H1 (cell line): ENCODE data around the gene INHA. TPM values are rescaled to one million over a fixed set of nuclear protein-coding genes. Genes with fewer than 3 reads are reported as not detected.

Source experiments
- CTCF ChIA-PET: fragments of 300-600 bp; sonication (Branson Sonifier 250); formaldehyde crosslinking; loops from one replicate; lab custom pipeline; 2021; ENCODE audit not compliant: partially characterized antibody; lab: Charles Lee
- POLR2A ChIA-PET: fragments of 300-600 bp; sonication (Branson Sonifier 250); formaldehyde crosslinking; loops from one replicate; lab custom pipeline; 2021; ENCODE audit warnings: inconsistent platforms; ENCODE audit not compliant: partially characterized antibody; lab: Charles Lee
- DNase-seq, 2 experiments: peaks; one replicate each; pipeline versions ENCODE4 v3.0.0 to v3.0.0-alpha.2; 2010 to 2022; ENCODE audit warnings: low spot score in 2 of 2, low read depth in 1 of 2, mixed read lengths in 1 of 2
- FAIRE-seq: peaks from 2 replicates; lab custom pipeline; 2011; peaks lifted over from hg19 to GRCh38; lab: Jason Lieb, UNC
- H2AFZ ChIP-seq: 2 replicates; pipeline ENCODE4 v1.8.1; 2012; ENCODE audit warnings: low read length, inconsistent platforms
- H2AK5ac ChIP-seq: 2 replicates; pipeline ENCODE4 v1.6.1; 2013; ENCODE audit warnings: low read depth, low read length
- H2BK120ac ChIP-seq: replicated peaks from 2 replicates; pipeline ENCODE3; 2013; ENCODE audit warnings: low read depth, low read length, inconsistent platforms
- H2BK12ac ChIP-seq: 2 replicates; pipeline ENCODE4 v1.6.1; 2013; ENCODE audit warnings: low read depth, low read length
- H2BK15ac ChIP-seq: 2 replicates; pipeline ENCODE4 v1.6.1; 2013; ENCODE audit warnings: low read length
- H2BK20ac ChIP-seq: 2 replicates; pipeline ENCODE4 v1.6.1; 2013; ENCODE audit warnings: low read length
- H2BK5ac ChIP-seq: 2 replicates; pipeline ENCODE4 v1.6.1; 2013; ENCODE audit warnings: low read depth, low read length
- H3K14ac ChIP-seq: 2 replicates; pipeline ENCODE4 v1.6.1; 2013; ENCODE audit warnings: inconsistent platforms; ENCODE audit not compliant: insufficient read length
- H3K18ac ChIP-seq: 2 replicates; pipeline ENCODE4 v1.6.1; 2013; ENCODE audit warnings: low read length; ENCODE audit errors: extremely low read depth
- H3K23ac ChIP-seq: 2 replicates; pipeline ENCODE4 v1.6.1; 2013; ENCODE audit warnings: inconsistent platforms; ENCODE audit not compliant: insufficient read length
- H3K23me2 ChIP-seq: 2 replicates; pipeline ENCODE4 v1.6.1; 2013; ENCODE audit warnings: low read depth, low read length
- H3K27ac ChIP-seq: 2 replicates; pipeline ENCODE4 v1.6.1; 2011; ENCODE audit warnings: low read depth, low read length, inconsistent platforms
- H3K27me3 ChIP-seq, 4 experiments: replicated peaks in 1 of 4; 1 replicate in 1 of 4; 2 replicates in 3 of 4; pipeline versions ENCODE4 v1.6.1 to v1.8.1; 2011 to 2013; ENCODE audit warnings: low read length in 3 of 4, mild to moderate bottlenecking in 3 of 4, inconsistent platforms in 2 of 4, mixed read lengths in 2 of 4, moderate library complexity in 1 of 4; ENCODE audit not compliant: control insufficient read depth in 3 of 4, insufficient read depth in 3 of 4; ENCODE audit errors: extremely low read depth in 1 of 4
- H3K36me3 ChIP-seq, 4 experiments: 2 replicates each; pipeline versions ENCODE4 v1.6.1 to v1.8.1; 2011 to 2013; ENCODE audit warnings: mild to moderate bottlenecking in 4 of 4, low read length in 3 of 4, moderate library complexity in 2 of 4, control low read depth in 1 of 4, inconsistent platforms in 1 of 4; ENCODE audit not compliant: insufficient read depth in 4 of 4, control insufficient read depth in 2 of 4
- H3K4ac ChIP-seq: replicated peaks from 2 replicates; pipeline ENCODE3; 2013; ENCODE audit warnings: low read length, low read depth, mixed read lengths, inconsistent platforms; ENCODE audit not compliant: insufficient read length
- H3K4me1 ChIP-seq, 4 experiments: replicated peaks in 1 of 4; 1 replicate in 1 of 4; 2 replicates in 3 of 4; pipeline versions ENCODE4 v1.6.1 to v1.8.1; 2011 to 2013; ENCODE audit warnings: low read length in 3 of 4, inconsistent platforms in 2 of 4, mixed read lengths in 1 of 4; ENCODE audit not compliant: insufficient read depth in 4 of 4, control insufficient read depth in 3 of 4
- H3K4me2 ChIP-seq, 2 experiments: 2 replicates each; pipeline versions ENCODE4 v1.6.1 to v1.8.1; 2011 to 2013; ENCODE audit warnings: low read depth in 2 of 2, low read length in 2 of 2, control low read depth in 1 of 2, inconsistent platforms in 1 of 2, mild to moderate bottlenecking in 1 of 2; ENCODE audit not compliant: insufficient read depth in 1 of 2
- H3K4me3 ChIP-seq, 4 experiments: fragments of 200-600, 300-600 bp in 1 of 4; sonication (generic), shearing (Covaris generic), sonication (Bioruptor Twin) in 1 of 4; 2 replicates each; pipeline versions ENCODE4 v1.5.1 to v1.8.1; 2011 to 2016; ENCODE audit warnings: low read length in 4 of 4, low read depth in 3 of 4, control low read depth in 2 of 4, inconsistent platforms in 2 of 4, mild to moderate bottlenecking in 2 of 4, mixed read lengths in 1 of 4, moderate library complexity in 1 of 4; ENCODE audit not compliant: insufficient read depth in 2 of 4; ENCODE audit errors: extremely low read depth in 1 of 4
- H3K56ac ChIP-seq: replicated peaks from 2 replicates; pipeline ENCODE3; 2013; ENCODE audit warnings: low read depth, mild to moderate bottlenecking, mixed read lengths, low read length, inconsistent platforms; ENCODE audit not compliant: insufficient read length
- H3K79me1 ChIP-seq: 2 replicates; pipeline ENCODE4 v1.6.1; 2013; ENCODE audit warnings: low read depth, low read length, control low read depth
- H3K79me2 ChIP-seq, 2 experiments: 2 replicates each; pipeline versions ENCODE4 v1.6.1 to v1.8.1; 2012 to 2013; ENCODE audit warnings: low read length in 2 of 2, mild to moderate bottlenecking in 2 of 2, inconsistent platforms in 1 of 2; ENCODE audit not compliant: insufficient read depth in 2 of 2, control insufficient read depth in 1 of 2
- H3K9ac ChIP-seq, 4 experiments: replicated peaks in 1 of 4; 1 replicate in 1 of 4; 2 replicates in 3 of 4; pipeline versions ENCODE4 v1.6.1 to v1.8.1; 2011 to 2013; ENCODE audit warnings: low read depth in 3 of 4, low read length in 3 of 4, control low read depth in 2 of 4, mild to moderate bottlenecking in 2 of 4, moderate library complexity in 2 of 4, inconsistent platforms in 1 of 4; ENCODE audit errors: extremely low read depth in 1 of 4
- H3K9me3 ChIP-seq, 2 experiments: 2 replicates each; pipeline versions ENCODE4 v1.6.1 to v1.8.1; 2012 to 2013; ENCODE audit warnings: mild to moderate bottlenecking in 2 of 2, moderate library complexity in 2 of 2, control low read depth in 1 of 2, inconsistent platforms in 1 of 2, low read depth in 1 of 2, low read length in 1 of 2, mixed read lengths in 1 of 2; ENCODE audit not compliant: insufficient read depth in 2 of 2
- H4K20me1 ChIP-seq, 2 experiments: replicated peaks in 1 of 2; 2 replicates each; pipeline versions ENCODE3 to v1.8.1; 2011 to 2013; ENCODE audit warnings: inconsistent platforms in 2 of 2, low read length in 2 of 2, mild to moderate bottlenecking in 1 of 2; ENCODE audit not compliant: insufficient read depth in 2 of 2, control insufficient read depth in 1 of 2
- H4K5ac ChIP-seq: 2 replicates; pipeline ENCODE4 v1.6.1; 2013; ENCODE audit warnings: low read length, low read depth, mixed read lengths, inconsistent platforms; ENCODE audit not compliant: insufficient read length
- H4K8ac ChIP-seq: 2 replicates; pipeline ENCODE4 v1.8.0; 2013; ENCODE audit warnings: mild to moderate bottlenecking, moderate library complexity, low read length, inconsistent platforms; ENCODE audit not compliant: insufficient read depth; ENCODE audit errors: extremely low read depth
- H4K91ac ChIP-seq: replicated peaks from 2 replicates; pipeline ENCODE3; 2013; ENCODE audit warnings: low read length, mixed read lengths, inconsistent platforms; ENCODE audit not compliant: insufficient read length
- CEBPB ChIP-seq: IDR thresholded peaks from 2 replicates; pipeline ENCODE4 v1.6.1; 2012; ENCODE audit warnings: low read depth, low read length
- RAD21 ChIP-seq, 2 experiments: IDR thresholded peaks in 1 of 2; conservative IDR thresholded peaks in 1 of 2; 2 replicates each; pipeline ENCODE4 v1.6.1; 2011; ENCODE audit warnings: low read depth in 2 of 2, low read length in 2 of 2, improper control_type of control experiment in 1 of 2, inconsistent platforms in 1 of 2, mild to moderate bottlenecking in 1 of 2, moderate library complexity in 1 of 2
- WGBS, 2 experiments: shearing (Covaris generic) in 1 of 2; methylation state at CpG; one replicate each; pipeline versions ENCODE4 v1.1.6 to v1.1.7; 2013 to 2015; ENCODE audit warnings: low lambda C conversion rate in 2 of 2, mixed read lengths in 2 of 2, inconsistent platforms in 1 of 2, low coverage in 1 of 2, missing lambda C conversion rate in 1 of 2; ENCODE audit not compliant: insufficient replicate concordance in 2 of 2, insufficient coverage in 1 of 2, insufficient read length in 1 of 2; ENCODE audit errors: extremely low coverage in 1 of 2, missing lambda C conversion rate in 1 of 2; 5-methylcytosine and 5-hydroxymethylcytosine counted together
- polyA plus RNA-seq, 7 experiments: library from polyadenylated mRNA; depleted of rRNA in 3 of 7; stranded (reverse) in 5 of 7; unstranded in 2 of 7; fragments of >200 nt in 5 of 7; fragments of 200-250 nt in 2 of 7; gene quantifications; 1 replicate in 5 of 7; 2 replicates in 1 of 7; 4 replicates in 1 of 7; pipeline versions ENCODE4 v1.2.1 to v1.2.3, GENCODE V29; 2011 to 2013; ENCODE audit warnings: missing spikeins in 2 of 7, mixed read lengths in 2 of 7
- total RNA-seq: library from RNA; stranded (reverse); fragmentation: NEBNext Ultra II Directional; extraction: Animal tissue kit (Norgen Biotek cat#: 25700); gene quantifications from 2 replicates; pipeline ENCODE4 v1.2.1, GENCODE V29; 2021

INHA gene
- total and polyA plus RNA-seq, 2 of the 8 experiments (the other 6 are each of a cell fraction or from before 2014, with no cell fraction given): 0.65 to 2.7 TPM

DNA sequence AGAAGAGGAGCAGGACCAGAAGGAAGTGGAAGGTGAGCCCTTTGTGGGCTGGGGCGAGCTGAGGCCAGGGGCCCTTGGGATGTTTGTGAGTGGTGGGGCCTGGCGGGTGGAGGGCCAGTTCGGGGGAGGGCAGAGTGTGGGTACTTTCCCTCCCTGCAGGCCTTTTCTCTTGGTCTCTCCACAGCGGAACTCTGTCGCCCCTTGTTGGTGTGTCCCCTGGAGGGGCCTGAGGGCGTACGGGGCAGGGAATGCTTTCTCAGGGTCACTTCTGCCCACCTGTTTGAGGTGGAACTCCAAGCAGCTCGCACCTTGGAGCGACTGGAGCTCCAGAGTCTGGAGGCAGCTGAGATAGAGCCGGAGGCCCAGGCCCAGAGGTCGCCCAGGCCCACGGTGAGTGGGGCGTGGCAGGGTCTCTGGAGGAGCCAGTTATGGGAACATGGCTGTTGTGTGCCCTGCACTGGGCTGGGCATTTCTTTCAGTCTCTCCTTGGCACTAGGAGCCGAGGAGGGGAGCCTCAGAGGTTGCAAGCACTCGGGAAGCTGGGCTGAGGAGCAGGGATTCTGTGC lies 36.4 kb downstream of the INHA start:
- Histone ChIP-seq H3K4me3 (no peak overlapping the region), H3K36me3 (peaks cover 0 to 8% (median 2%) of the 10 kb centered on the region in 4 experiments; a peak in 4 of 8 replicates), H2AK5ac (no peak overlapping the region), H3K4me2 (no peak overlapping the region), H3K56ac (no peak overlapping the region), H2BK5ac (no peak overlapping the region), H3K27ac (no peak overlapping the region), H3K23ac (no peak overlapping the region), H3K9ac (no peak overlapping the region), H3K23me2 (no peaks in the 10 kb centered on the region), H4K5ac (no peak overlapping the region), H3K4ac (no peak overlapping the region), H2BK20ac (no peak overlapping the region), H2BK120ac (no peak overlapping the region), H4K20me1 (peaks cover 2 to 3% of the 10 kb centered on the region in 2 experiments), H4K91ac (no peak overlapping the region), H3K9me3 (no peaks in the 10 kb centered on the region), H4K8ac (no peak overlapping the region), H3K18ac (no peak overlapping the region), H3K27me3 (no peaks in the 10 kb centered on the region), H2BK15ac (no peak overlapping the region), H3K4me1 (no peaks in the 10 kb centered on the region; a peak in 1 of 7 replicates), H3K14ac (no peak overlapping the region), H2BK12ac (no peak overlapping the region), H3K79me1 (no peaks in the 10 kb centered on the region; the same call in 1 of the 2 replicates), H3K79me2 (no peaks in the 10 kb centered on the region), H2AFZ (no peak overlapping the region)
- peak in 1 of 2 experiments; percentile 25; a peak in 1 of 4 replicates for TF ChIP-seq RAD21 (IDR thresholded peaks at IDR 0.05 in 1 of 2, conservative IDR thresholded peaks at IDR 0.05 in 1 of 2; ENCODE audit: low read depth in 2 of 2, low read length in 2 of 2)
- TF ChIP-seq CEBPB: no peak
- 79% methylated on average over 15 of the region's 15 CpGs; no CpG with 5 or more reads in 1 of the 2 experiments for WGBS, 2 experiments
- ChIA-PET POLR2A (interaction anchor here (0.6 to 3.8 kb wide), 5 partner anchors 11 to 1963 kb away, joined by 3 to 22 read pairs (median 4); partner anchors contain the start of genes CHPF, STK11IP and TMEM198), CTCF (interaction anchor here (0.7 to 18.7 kb wide), 10 partner anchors 9 to 120 kb away, joined by 3 to 356 read pairs (median 4); partner anchors contain the start of genes CHPF and SLC4A3)
- DNase-seq (no peak), FAIRE-seq (no peak)
